GM19468 (cell line): ENCODE data around the gene ADAT1.
"Not testable (repeated sequence)": the region's sequence is repeated elsewhere in the genome, so short reads cannot be mapped to it uniquely, and the experiment has no call there.

Source experiments
- ATAC-seq: cut with Tn5 transposase; IDR thresholded peaks from one replicate; pipeline ENCODE4 v1.9.1; 2021; ENCODE audit warnings: mild to moderate bottlenecking, moderate library complexity, moderate number of reproducible peaks; ENCODE audit not compliant: unreplicated experiment; ENCODE audit errors: extremely low read depth

The ADAT1 gene

GRCh38 chr16:75621170-75621477 is 2.0 kb downstream of the ADAT1 start:
- ATAC-seq, result no peak

- no peak for ATAC-seq
These were observed 2.5 kb downstream of the ADAT1 start for GRCh38 chr16:75620326-75621169.

GRCh38 chr16:75618780-75619179 is 4.3 kb downstream of the ADAT1 start:
- ATAC-seq, result no peak

DNA sequence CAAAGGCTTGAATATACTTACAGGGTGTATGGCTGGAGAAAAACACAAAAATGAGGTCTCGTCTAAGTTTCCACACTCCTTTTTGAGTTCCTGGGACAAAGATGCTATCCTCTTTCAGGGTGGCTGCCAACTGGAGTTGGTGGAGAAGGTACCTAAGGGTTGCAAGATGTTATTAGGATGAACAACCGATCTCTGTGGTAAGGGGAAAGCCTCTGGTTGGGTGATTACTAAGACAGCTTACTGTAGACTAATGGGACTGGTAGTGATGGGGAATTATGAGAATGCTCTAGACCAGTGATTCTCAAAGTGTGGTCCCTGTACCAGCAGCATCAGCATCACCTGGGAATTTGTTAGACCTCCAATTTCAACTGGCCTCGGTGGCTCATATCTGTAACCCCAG is 6.0 kb downstream of the ADAT1 start:
- ATAC-seq, result no peak

GRCh38 chr16:75616521-75617010 is 6.5 kb downstream of the ADAT1 start:
- no peak for ATAC-seq

GRCh38 chr16:75615619-75616018 is 7.5 kb downstream of the ADAT1 start:
- ATAC-seq, result no peak

DNA sequence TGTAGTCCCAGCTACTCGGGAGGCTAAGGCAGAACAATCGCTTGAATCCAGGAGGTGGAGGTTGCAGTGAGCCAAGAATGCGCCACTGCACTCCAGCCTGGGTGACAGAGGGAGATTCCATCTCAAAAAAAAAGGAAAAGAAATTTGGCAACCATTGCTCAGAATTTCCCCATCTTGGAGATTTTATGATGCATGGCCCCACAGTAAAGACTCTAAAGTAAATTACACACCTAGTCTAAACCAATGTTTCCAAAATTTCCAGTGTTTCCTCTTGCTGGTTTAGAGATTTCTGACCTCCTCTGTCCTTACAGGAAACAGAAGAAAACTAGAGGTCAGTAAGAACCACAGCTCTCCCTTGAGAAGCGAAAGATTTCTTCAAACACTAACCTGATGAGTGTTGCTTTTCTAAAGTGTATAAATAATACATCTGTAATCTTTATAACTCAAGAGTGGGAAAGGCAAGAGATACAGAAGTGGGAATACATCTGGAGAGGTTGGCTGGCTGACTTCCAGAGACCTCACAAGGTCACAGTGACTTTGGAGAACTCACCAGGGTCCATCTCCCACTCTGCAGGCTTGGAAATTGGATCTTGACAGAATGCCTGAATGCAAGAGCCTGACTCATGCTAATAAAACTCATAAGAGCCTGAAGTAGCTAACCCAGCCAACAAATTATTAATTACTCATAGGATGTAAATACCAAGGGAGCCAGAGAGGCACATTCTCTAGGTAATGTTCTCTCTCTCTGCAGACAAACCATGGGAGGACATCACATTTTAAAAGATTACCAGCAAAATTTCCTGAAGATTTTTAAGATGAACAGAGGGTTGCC is 8.8 kb downstream of the ADAT1 start:
- ATAC-seq, result no peak

GRCh38 chr16:75606507-75606906 is 16.6 kb downstream of the ADAT1 start:
- no peak for ATAC-seq

GRCh38 chr16:75603241-75603640 is 19.8 kb downstream of the ADAT1 start:
- ATAC-seq, result no peak

DNA sequence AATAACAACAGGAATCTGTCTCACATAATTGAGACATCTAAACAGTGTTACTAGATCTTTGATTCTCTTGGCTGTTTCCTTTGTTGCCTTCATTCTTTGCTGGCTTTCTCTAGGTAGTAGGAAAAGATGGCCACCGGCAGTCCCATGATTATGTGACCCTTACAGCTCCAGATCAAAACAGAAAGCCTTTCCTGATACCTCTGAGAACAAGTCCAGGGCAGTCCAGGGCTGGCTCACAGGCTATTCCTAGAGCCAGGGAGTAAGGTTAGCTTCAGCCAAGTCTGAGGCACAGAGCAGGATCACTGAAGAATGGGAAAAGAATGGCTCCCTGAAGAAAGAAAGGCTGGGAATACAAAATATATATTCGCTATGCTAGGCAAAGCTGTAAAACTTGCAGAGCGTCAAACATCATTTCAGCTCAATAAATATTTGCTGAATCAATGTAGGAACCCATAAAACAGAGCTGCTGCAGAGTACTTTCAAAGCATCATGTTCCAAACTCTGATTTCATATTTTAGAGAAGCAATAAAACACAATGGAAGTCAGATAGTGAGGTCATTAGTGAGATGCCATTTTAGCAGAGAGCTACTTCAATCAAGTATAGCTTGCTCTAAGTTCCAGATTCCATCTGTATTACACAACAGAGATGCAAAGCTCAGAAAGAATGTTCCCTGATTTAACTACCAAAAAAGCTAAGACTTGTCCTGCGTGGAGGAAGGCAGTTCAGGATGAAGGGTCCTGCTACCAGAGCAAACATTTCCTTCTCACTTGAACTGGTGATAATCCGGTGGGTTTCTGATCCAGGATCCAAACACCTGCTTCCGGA is 23.4 kb downstream of the ADAT1 start:
- no peak for ATAC-seq

GRCh38 chr16:75593825-75594820 is 29.0 kb downstream of the ADAT1 start:
- no peak for ATAC-seq

DNA sequence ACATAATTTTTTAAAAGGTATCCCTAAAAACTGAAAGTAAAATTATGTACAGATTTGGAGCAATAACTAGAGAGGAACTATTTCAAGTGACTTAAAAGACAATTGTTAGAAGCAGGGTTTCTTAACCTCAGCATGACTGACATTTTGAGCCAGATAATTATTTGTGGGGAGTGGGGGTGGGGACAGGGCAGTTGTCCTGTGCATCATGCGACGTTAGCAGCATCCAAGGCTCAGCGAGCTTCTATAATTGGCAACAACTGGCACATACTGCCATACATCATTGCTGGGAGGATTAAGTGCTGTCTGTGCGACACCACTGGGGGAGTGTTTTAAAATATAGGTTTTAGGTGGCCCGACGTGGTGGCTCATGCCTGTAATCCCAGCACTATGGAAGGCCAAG is 29.8 kb downstream of the ADAT1 start:
- ATAC-seq, result no peak

DNA sequence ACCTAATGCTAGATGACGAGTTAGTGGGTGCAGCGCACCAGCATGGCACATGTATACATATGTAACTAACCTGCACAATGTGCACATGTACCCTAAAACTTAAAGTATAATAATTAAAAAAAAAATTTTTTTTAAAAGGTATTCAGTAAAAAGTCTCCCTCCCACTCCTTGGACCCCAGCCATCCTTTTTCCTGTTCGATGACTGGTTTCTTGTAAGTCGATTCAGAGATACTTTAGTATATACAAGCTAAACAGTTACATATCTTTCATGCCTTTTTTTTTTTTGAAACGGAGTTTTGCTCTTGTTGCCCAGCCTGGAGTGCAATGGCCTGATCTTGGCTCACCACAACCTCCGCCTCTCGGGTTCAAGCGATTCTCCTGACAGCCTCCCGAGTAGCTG is 31.2 kb downstream of the ADAT1 start:
- not testable (repeated sequence) for ATAC-seq

DNA sequence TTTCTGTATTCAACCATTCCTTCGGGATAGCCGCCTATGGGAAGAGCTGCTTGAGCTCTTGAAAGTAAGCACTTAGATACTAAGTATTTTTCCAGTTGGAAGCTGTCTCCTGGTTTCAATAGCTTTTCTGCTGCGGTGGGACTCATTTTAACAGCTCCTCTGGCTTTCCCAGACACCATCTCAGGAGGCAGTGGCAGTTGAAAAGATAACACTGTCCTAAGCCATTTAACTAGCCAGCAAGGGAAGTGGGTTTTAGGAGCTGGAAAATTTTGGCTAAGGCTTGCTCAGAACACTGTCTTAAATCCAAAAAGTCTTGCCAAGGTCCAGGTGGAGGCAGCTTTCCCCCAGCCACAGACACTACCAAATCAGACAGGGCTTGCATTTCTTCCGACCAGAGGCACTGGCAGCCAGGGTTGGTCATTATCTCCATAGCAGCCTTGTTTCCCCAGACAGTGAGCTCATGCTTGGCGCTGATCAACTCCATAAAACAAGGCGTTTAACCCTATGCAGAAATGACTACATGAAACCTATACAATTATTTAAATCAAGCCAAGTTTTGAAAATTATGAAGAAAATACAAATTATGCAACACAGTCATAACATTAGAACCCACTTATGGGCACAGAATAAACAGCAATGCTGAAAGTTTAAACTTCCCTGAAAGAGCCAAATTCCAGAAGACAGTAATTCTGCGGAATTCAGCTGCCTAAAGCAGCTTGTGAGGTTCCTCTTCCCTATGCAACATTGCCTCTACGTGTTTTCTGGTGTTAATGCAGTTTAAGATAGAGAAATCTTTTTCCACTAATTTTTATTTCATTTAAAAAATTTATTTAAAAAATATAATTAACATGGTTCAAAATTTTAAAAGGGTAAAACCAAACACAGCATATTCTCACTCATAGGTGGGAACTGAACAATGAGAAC is 31.9 kb downstream of the ADAT1 start:
- ATAC-seq, result no peak

- no peak for ATAC-seq
These were observed 33.8 kb downstream of the ADAT1 start for GRCh38 chr16:75589306-75589705.

- no peak for ATAC-seq
These were observed 34.4 kb downstream of the ADAT1 start for GRCh38 chr16:75588716-75589115.

GRCh38 chr16:75584108-75584507 is 39.0 kb downstream of the ADAT1 start:
- no peak for ATAC-seq

- ATAC-seq, result no peak
These were observed 43.7 kb downstream of the ADAT1 start for GRCh38 chr16:75579281-75579834.
